ENCODE results near the gene CPNE4. TPM values are rescaled to one million over a fixed set of nuclear protein-coding genes. Genes with fewer than 3 reads are reported as not detected.

CPNE4 gene
- total RNA-seq, 4 donors from 2014 or later = 0.79 TPM; not detected in 3

- DNase-seq (ENCODE audit: low spot score) (no peak), ATAC-seq (ENCODE audit: low FRiP score) (no peak)
- no peak for TF ChIP-seq CTCF (IDR thresholded peaks at IDR 0.05)
Measured at GRCh38 chr3:131812433-131812832, 222.4 kb downstream of the CPNE4 start.

GRCh38 chr3:131811481-131811880, 223.3 kb downstream of the CPNE4 start:
- no peak for DNase-seq (ENCODE audit: low spot score)
- no peak for TF ChIP-seq CTCF (IDR thresholded peaks at IDR 0.05)
- ATAC-seq (ENCODE audit: low FRiP score) = no peak

GRCh38 chr3:131807822-131808221, 227.0 kb downstream of the CPNE4 start:
- no peak for ATAC-seq (ENCODE audit: low FRiP score)
- DNase-seq (ENCODE audit: low spot score) = no peak
- no peak for TF ChIP-seq CTCF (IDR thresholded peaks at IDR 0.05)

- ATAC-seq (ENCODE audit: low FRiP score) (no peak), DNase-seq (ENCODE audit: low spot score) (no peak)
- TF ChIP-seq CTCF (IDR thresholded peaks at IDR 0.05) = no peak
Measured at GRCh38 chr3:131806736-131807135, 228.1 kb downstream of the CPNE4 start.

GRCh38 chr3:131804565-131805133, 230.2 kb downstream of the CPNE4 start:
- DNase-seq (ENCODE audit: low spot score) (no peak), ATAC-seq (ENCODE audit: low FRiP score) (no peak)
- no peak for TF ChIP-seq CTCF (IDR thresholded peaks at IDR 0.05)

GRCh38 chr3:131803113-131803512, 231.7 kb downstream of the CPNE4 start:
- no peak for ATAC-seq (ENCODE audit: low FRiP score)

More at GRCh38 chr3:131803113-131803512, 231.7 kb downstream of the CPNE4 start:
- no peak for TF ChIP-seq CTCF (IDR thresholded peaks at IDR 0.05)
- DNase-seq (ENCODE audit: low spot score) = no peak
